ENCODE results near the gene GRB2. TPM values are rescaled to one million over a fixed set of nuclear protein-coding genes. Genes with fewer than 3 reads are reported as not detected.

The GRB2 gene
- total and polyA plus RNA-seq, 5 donors from 2014 or later = 131 to 152 (median 141) TPM

GRCh38 chr17:75315541-75316243 lies 89.8 kb downstream of the GRB2 start:
- H3K36me3 ChIP-seq (ENCODE audit: control insufficient read depth, insufficient read depth, low read length) = peaks cover 26% of the 10 kb centered on the region
- ATAC-seq (ENCODE audit: low read depth in 2 of 2) = no peak
- no peak overlapping the region for H3K4me3 ChIP-seq (ENCODE audit: low read depth, low read length)
- no peak overlapping the region for H3K4me3 Mint-ChIP-seq
- H3K27ac ChIP-seq (ENCODE audit: insufficient read depth, low read length, poor library complexity, severe bottlenecking) = no peak overlapping the region
- H3K4me1 Mint-ChIP-seq = peaks cover 0 to 6% (median 3%) of the 10 kb centered on the region in 4 donors
- no peaks in the 10 kb centered on the region for H3K9me3 ChIP-seq (ENCODE audit: control insufficient read depth in 2 of 2, low read length in 2 of 2)
- H3K4me1 ChIP-seq (ENCODE audit: control insufficient read depth, insufficient read depth, low read length, poor library complexity, severe bottlenecking) = no peaks in the 10 kb centered on the region
- H3K27me3 Mint-ChIP-seq = no peaks in the 10 kb centered on the region
- H3K36me3 Mint-ChIP-seq = peaks cover 11% of the 10 kb centered on the region
- no peak for DNase-seq
- H3K27me3 ChIP-seq (ENCODE audit: control insufficient read depth, insufficient read depth, low read length) = no peaks in the 10 kb centered on the region
- H3K9me3 Mint-ChIP-seq = peaks cover 0 to 1% (median 0%) of the 10 kb centered on the region in 7 donors
- H3K27ac Mint-ChIP-seq = peak overlapping the region in 1 of 3 donors; percentile 43

DNA sequence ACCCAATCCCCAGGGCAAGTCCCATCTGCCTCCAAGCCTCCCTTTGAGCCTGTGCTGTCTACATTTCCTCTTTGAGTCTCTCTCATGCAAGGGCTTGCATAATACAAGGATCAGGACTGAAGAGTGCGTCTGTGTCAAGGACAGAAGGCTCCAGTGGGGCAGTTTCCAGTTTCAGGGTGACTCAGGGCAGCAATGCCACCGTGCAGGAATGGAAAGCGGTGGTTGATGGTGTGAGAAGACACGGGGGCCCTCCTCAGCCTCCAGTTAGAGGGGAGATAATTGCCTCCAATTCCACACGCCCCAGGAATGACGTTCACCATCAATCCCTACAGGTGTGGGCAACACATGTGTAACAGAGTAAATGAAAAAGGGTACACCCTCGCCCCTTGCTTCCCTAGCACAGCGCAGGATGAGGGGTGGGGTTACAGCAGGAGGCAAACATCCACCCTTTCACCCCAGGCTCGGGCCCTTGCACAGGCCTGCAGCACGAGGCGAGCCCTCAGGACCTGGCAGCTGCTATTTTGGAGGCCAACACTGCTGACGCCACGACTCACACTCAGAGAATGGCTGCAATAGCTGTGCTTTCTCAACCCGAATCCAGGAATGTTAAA lies 91.4 kb downstream of the GRB2 start:
- Mint-ChIP-seq H3K27ac (peak overlapping the region; percentile 0 to 68 (median 56)), H3K27me3 (no peaks in the 10 kb centered on the region), H3K9me3 (peaks cover 0 to 1% (median 0%) of the 10 kb centered on the region in 7 donors), H3K4me1 (peaks cover 0 to 6% (median 3%) of the 10 kb centered on the region in 4 donors), H3K4me3 (no peak overlapping the region), H3K36me3 (no peaks in the 10 kb centered on the region)
- ATAC-seq (ENCODE audit: low read depth in 2 of 2) (peak; percentile 16 to 28), DNase-seq (no peak)
- Histone ChIP-seq H3K4me3 (ENCODE audit: low read depth, low read length) (no peak overlapping the region), H3K4me1 (ENCODE audit: control insufficient read depth, insufficient read depth, low read length, poor library complexity, severe bottlenecking) (no peaks in the 10 kb centered on the region), H3K36me3 (ENCODE audit: control insufficient read depth, insufficient read depth, low read length) (peaks cover 14% of the 10 kb centered on the region), H3K27me3 (ENCODE audit: control insufficient read depth, insufficient read depth, low read length) (no peaks in the 10 kb centered on the region), H3K27ac (ENCODE audit: insufficient read depth, low read length, poor library complexity, severe bottlenecking) (no peak overlapping the region), H3K9me3 (ENCODE audit: control insufficient read depth in 2 of 2, low read length in 2 of 2) (no peaks in the 10 kb centered on the region)

DNA sequence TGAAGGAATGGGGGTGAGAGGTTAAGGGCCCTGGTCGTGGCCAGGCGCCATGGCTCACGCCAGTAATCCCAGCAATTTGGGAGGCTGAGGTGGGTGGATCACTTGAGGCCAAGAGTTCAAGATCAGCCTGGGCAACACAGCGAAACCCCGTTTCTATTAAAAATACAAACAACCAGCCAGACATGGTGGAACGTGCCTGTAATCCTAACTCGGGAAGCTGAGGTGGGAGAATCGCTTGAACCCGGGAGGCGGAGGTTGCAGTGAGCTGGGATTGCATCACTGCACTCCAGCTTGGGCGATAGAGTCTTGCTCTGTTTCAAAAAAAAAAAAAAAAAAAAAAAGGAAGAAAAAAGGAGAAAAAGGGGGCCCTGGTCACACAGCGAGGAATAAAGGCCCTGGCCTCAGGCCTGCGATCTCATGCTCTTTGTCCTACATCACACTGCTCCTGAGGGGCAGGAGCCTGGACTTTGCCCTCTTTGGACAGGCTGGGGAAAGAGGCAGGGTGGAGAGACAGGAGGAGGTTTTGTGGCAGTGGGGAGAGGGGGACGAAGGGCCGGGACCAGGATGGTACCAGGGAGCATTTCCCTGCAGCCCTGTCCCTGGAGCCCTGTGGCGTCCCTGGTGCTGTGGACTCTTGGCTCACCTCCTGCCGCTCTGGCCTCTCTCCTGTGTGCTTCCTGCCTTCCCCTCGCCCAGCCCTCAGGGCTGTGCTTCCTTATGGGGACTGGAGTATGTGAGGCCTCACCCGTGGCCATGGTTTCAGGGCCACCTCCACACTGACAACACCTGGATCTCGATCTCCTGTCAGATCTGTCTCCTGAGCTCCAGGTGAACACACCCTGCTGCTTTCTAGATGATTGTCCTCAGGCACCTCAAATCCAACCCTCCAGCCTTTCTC lies 96.5 kb downstream of the GRB2 start:
- no peak for ATAC-seq (ENCODE audit: low read depth in 2 of 2)
- no peak for DNase-seq
- Mint-ChIP-seq H3K27me3 (no peaks in the 10 kb centered on the region), H3K4me1 (peaks cover 0 to 6% (median 3%) of the 10 kb centered on the region in 4 donors), H3K36me3 (no peaks in the 10 kb centered on the region), H3K27ac (no peak overlapping the region), H3K4me3 (no peak overlapping the region), H3K9me3 (peaks cover 0 to 1% (median 0%) of the 10 kb centered on the region in 7 donors)
- no peaks in the 10 kb centered on the region for H3K27me3 ChIP-seq (ENCODE audit: control insufficient read depth, insufficient read depth, low read length)
- H3K4me1 ChIP-seq (ENCODE audit: control insufficient read depth, insufficient read depth, low read length, poor library complexity, severe bottlenecking) = no peaks in the 10 kb centered on the region
- H3K9me3 ChIP-seq (ENCODE audit: control insufficient read depth in 2 of 2, low read length in 2 of 2) = no peaks in the 10 kb centered on the region
- no peak overlapping the region for H3K27ac ChIP-seq (ENCODE audit: insufficient read depth, low read length, poor library complexity, severe bottlenecking)
- H3K36me3 ChIP-seq (ENCODE audit: control insufficient read depth, insufficient read depth, low read length) = no peaks in the 10 kb centered on the region
- no peak overlapping the region for H3K4me3 ChIP-seq (ENCODE audit: low read depth, low read length)

DNA sequence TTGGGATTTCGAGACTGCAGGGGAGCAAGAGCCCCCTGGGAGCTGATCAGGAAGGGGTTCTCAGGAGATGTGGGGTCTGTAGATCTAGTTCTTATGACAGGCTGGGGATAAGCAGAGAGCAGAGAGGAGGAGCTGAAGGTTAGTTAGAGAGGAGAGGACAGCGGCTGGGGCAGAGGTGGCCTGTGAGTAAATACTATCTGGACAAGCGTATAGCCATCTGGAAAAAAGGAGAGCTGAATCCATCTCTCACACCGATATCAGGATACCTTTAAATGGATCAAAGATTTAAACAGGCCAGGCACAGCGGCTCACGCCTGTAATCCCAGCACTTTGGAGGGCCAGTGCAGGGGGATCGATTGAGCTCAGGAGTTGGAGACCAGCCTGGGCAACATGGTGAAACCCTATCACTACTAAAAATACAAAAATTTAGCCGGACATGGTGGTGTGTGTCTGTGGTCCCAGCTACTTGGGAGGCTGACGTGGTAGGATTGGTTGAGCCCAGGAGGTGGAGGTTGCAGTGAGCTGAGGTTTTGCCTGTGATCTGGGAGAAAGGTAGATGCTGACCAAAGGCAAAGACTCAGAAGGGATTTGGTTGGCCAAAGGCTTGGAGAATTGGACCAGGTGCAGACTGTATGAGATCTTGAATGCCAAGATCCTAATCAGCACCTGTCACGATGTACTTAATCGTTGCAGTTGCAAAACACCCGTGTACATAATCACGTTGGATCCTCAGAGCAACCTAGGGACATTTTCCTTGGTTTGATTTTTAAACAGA lies 97.3 kb downstream of the GRB2 start:
- Mint-ChIP-seq H3K27ac (no peak overlapping the region), H3K4me3 (no peak overlapping the region)
- H3K27ac ChIP-seq (ENCODE audit: insufficient read depth, low read length, poor library complexity, severe bottlenecking) = no peak overlapping the region

GRCh38 chr17:75301502-75302206 lies 103.8 kb downstream of the GRB2 start:
- H3K36me3 ChIP-seq (ENCODE audit: control insufficient read depth, insufficient read depth, low read length) = no peaks in the 10 kb centered on the region
- H3K27ac ChIP-seq (ENCODE audit: insufficient read depth, low read length, poor library complexity, severe bottlenecking) = no peak overlapping the region

More for the DNA sequence above, 97.3 kb downstream of the GRB2 start:
- ATAC-seq (ENCODE audit: low read depth in 2 of 2) (no peak), DNase-seq (no peak)
- Histone ChIP-seq H3K27me3 (ENCODE audit: control insufficient read depth, insufficient read depth, low read length) (no peaks in the 10 kb centered on the region), H3K4me3 (ENCODE audit: low read depth, low read length) (no peak overlapping the region), H3K4me1 (ENCODE audit: control insufficient read depth, insufficient read depth, low read length, poor library complexity, severe bottlenecking) (no peaks in the 10 kb centered on the region), H3K36me3 (ENCODE audit: control insufficient read depth, insufficient read depth, low read length) (no peaks in the 10 kb centered on the region), H3K9me3 (ENCODE audit: control insufficient read depth in 2 of 2, low read length in 2 of 2) (no peaks in the 10 kb centered on the region)
- H3K9me3 Mint-ChIP-seq = no peaks in the 10 kb centered on the region
- H3K36me3 Mint-ChIP-seq = no peaks in the 10 kb centered on the region
- H3K4me1 Mint-ChIP-seq = peaks cover 0 to 4% (median 1%) of the 10 kb centered on the region in 4 donors
- H3K27me3 Mint-ChIP-seq = no peaks in the 10 kb centered on the region

DNA sequence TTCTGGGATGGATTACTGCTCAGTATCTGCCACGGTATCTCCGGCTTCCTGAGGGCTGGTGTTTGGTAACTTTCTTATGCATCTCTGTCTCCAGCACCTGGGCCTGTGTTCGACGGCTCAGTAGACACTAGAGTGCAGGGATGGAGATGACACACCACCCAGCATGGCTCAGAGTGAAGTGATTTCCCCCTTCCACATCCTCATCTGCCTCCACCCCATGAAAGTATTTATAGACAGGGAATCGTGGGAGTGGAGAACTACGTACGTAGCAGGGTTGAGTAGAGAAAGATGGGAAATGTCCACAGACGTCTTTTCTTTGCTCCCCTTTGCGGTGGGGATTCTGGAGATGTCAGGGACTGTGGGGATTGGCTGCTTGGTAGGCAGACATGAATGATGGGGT lies 104.4 kb downstream of the GRB2 start:
- no peak for ATAC-seq (ENCODE audit: low read depth in 2 of 2)
- no peaks in the 10 kb centered on the region for H3K9me3 ChIP-seq (ENCODE audit: control insufficient read depth in 2 of 2, low read length in 2 of 2)
- H3K36me3 ChIP-seq (ENCODE audit: control insufficient read depth, insufficient read depth, low read length) = no peaks in the 10 kb centered on the region
- H3K4me1 ChIP-seq (ENCODE audit: control insufficient read depth, insufficient read depth, low read length, poor library complexity, severe bottlenecking) = peaks cover 5% of the 10 kb centered on the region
- peaks cover 2 to 15% (median 8%) of the 10 kb centered on the region in 4 donors for H3K4me1 Mint-ChIP-seq
- no peaks in the 10 kb centered on the region for H3K27me3 ChIP-seq (ENCODE audit: control insufficient read depth, insufficient read depth, low read length)
- no peak for DNase-seq
- peak overlapping the region in 1 of 3 donors; percentile 85 for H3K27ac Mint-ChIP-seq
- H3K27me3 Mint-ChIP-seq = no peaks in the 10 kb centered on the region
- no peaks in the 10 kb centered on the region for H3K36me3 Mint-ChIP-seq
- H3K4me3 Mint-ChIP-seq = peak overlapping the region in 1 of 4 donors; percentile 51
- no peaks in the 10 kb centered on the region for H3K9me3 Mint-ChIP-seq
- no peak overlapping the region for H3K4me3 ChIP-seq (ENCODE audit: low read depth, low read length)
- no peak overlapping the region for H3K27ac ChIP-seq (ENCODE audit: insufficient read depth, low read length, poor library complexity, severe bottlenecking)

More at GRCh38 chr17:75301502-75302206, 103.8 kb downstream of the GRB2 start:
- Mint-ChIP-seq H3K9me3 (no peaks in the 10 kb centered on the region), H3K27me3 (no peaks in the 10 kb centered on the region), H3K27ac (no peak overlapping the region), H3K36me3 (no peaks in the 10 kb centered on the region), H3K4me1 (peaks cover 2 to 15% (median 7%) of the 10 kb centered on the region in 4 donors), H3K4me3 (no peak overlapping the region)
- Histone ChIP-seq H3K4me3 (ENCODE audit: low read depth, low read length) (no peak overlapping the region), H3K4me1 (ENCODE audit: control insufficient read depth, insufficient read depth, low read length, poor library complexity, severe bottlenecking) (peaks cover 5% of the 10 kb centered on the region), H3K27me3 (ENCODE audit: control insufficient read depth, insufficient read depth, low read length) (no peaks in the 10 kb centered on the region), H3K9me3 (ENCODE audit: control insufficient read depth in 2 of 2, low read length in 2 of 2) (no peaks in the 10 kb centered on the region)
- no peak for ATAC-seq (ENCODE audit: low read depth in 2 of 2)
- no peak for DNase-seq

Data from CD4-positive, CD25-positive, alpha-beta regulatory T cell (primary cell).